Glomerular visceral epithelial cell (primary cell): ENCODE data around the gene TAF4.

ENCODE experiments used
- DNase-seq: peaks from one replicate; pipeline ENCODE4 v3.0.0-alpha.2; 2016; ENCODE audit errors: extremely low spot score

The TAF4 gene

DNA sequence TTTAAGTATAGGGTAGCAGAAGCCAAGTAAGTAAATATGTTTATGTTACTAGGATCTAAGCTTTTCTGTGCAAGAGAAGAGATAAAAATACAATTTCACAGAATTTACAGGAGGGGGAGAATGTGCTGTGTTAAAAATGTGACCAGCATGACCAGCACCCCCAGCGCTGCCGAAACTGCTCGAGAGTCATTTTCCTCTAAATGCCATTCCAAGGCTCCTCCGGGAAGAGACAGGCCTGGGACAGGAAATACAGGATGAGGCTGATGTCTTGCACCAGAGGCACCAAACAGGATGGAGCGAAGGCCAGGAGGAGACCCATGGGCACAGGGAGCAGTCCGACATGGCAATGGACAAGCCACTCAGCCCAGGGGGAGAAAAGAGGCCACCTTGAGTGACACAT lies 21.1 kb downstream of the TAF4 start:
- no peak for DNase-seq

DNA sequence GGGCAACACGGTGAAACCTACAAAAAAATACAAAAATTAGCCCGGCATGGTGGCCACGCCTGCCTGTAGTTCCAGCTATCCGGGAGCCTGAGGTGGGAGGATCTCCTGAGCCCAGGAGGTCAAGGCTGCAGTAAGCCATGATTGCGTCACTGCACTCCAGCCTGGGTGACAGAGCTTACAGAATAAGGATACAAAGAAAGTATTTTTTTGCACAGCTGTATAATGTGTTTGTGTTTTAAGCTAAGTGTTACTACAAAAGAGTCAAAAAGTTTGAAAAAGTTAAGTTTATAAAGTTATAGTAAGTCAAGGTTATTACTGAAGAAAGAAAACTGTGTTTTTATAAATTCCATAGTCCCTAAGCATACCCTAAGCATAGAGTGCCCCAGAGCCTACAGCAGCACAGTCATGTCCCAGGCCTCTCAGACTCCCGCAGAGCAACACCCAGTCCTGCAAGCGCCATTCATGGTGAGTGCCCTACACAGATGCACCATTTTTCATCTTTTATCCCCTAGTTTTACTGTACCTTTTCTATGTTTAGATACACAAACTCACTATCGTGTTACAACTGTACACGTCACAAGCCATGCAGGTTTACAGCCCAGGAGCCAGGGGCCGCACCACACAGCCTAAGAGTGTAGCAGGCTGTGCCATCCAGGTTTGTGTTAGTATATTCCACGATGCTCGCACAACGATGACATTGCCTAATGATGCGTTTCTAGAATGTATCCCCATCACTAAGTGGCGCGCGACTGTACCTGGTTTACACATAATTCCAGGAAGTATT lies 22.4 kb downstream of the TAF4 start:
- no peak for DNase-seq

DNA sequence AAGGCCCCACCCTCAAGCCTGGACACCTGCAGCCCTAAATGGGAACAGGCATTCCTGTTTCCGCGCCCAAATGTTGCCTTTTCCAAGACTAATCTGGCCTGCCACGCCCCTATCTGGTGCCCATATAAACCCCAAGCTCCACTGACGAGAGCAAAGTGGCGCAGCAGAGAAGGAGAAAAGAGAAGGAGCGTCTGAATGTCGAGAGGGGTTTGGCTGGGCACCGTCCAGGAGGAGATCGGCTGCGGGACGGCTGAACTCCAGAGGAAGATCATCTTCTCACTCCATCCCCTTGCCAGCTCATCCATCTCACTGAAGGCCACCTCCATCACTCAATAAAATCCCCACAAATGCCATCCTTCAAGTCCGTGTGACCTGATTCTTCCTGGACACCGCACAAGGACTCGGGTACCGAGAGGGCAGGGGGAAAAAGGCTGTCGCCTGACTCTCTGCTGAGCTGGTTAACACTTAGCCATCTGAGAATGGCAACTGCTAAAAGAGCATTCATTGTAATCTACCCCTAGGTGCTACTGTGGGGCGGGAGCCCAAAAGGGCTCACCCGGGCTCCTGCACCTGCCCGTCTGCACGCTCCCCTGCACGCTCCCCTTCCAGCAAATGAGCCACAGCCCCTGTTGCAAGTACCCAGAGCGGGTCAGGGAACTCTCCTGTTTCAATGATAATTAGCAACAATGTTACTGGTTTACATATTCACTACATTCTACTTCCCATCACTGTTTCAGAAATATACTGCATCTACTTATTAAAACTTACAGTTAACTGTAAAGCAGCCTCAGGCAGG lies 23.5 kb downstream of the TAF4 start:
- DNase-seq = no peak

DNA sequence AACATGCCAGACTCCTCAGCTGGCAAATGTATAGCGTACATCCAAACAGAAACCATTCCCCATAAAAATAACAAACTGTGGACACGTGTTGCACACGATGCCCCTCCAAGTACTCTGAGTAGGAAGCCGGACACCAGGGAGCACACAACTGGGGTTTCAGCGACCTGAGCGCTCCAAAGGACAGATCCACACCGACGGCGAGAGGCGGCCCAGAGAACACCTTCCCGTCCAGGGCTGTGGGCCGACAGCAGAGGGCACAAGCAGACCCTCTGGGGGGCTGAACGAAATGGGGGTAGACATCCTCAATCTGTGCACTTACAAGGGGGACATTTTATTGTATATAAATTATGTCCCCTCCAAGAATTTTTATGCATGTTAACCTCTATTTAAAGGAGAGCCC lies 24.7 kb downstream of the TAF4 start:
- no peak for DNase-seq

DNA sequence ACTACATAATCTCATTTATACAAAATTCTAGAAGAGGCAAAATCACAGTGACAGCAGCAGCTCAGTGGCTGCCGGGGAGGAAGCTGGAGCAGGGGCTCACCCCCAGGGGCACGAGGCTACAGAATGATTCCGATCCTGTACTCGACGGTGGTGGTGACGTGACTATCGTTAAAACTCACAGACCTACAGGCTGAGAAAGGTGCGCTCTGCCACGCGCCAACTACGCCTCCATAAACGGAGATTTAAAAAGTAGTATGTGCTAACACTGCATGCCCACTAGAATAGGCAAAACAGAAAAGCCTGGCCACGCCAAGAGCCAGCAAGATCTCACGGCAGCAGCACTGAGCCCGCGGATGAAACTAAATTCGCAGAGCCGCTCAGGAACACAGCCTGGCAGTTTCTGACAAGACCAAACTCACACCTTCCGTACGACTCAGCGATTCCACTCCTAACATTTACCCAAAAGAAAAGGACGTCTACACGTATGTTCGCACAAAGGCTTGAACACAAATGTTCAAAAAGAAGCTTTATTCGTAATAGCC lies 25.2 kb downstream of the TAF4 start:
- DNase-seq = no peak

DNA sequence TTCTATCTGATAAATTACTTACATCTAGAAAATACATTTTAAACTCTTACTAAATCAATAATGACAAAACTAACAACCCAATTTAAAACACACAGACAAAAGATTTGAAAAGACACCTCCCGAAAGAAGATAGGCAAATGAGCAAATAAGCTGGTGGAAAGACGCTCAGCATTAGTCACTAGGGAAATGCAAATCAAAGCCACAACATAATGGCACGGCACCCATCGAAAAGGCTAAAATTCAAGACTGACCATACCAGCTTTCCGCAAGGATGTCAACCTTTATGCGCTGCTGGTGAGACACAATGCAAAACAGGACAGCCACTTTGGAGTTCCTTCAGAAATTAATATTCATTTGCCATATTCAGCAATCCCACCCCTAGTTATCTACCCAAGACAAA lies 25.9 kb downstream of the TAF4 start:
- DNase-seq = no peak

DNA sequence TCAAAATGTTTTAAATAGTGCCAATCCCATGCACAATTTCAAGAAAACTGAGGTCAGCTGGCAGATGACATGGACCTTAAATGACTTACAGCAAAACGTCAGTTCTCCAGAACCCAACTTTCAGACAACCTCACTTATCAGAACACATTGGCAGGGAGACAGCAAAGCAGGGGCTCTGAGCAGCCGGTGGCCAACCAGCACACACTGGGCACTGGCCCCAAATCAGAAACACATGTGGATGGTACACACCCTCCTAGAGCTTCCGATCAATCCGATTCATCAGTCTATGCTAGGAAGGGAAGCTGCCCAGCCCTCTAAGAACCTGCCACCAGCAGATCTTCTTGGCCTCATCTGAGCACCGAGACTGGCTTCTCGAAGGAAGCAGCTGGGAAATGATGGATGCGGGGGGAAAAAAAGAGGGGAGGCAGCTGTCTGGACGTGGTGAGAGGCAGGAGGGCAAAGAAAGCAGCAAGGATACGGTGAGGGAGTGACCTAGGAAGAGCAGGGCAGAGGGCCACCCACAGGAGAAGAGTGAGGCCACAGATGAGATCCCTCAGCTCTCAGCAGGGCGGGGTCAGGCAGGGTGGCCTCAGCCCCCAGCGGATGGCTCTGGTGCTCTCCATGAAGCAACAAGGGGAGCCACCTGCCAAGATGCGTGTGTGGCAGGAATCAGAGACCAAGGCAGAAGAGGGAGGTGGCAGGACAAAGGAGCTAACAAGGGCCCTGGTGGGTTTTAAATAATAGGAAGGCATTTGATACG lies 32.9 kb downstream of the TAF4 start:
- no peak for DNase-seq

DNA sequence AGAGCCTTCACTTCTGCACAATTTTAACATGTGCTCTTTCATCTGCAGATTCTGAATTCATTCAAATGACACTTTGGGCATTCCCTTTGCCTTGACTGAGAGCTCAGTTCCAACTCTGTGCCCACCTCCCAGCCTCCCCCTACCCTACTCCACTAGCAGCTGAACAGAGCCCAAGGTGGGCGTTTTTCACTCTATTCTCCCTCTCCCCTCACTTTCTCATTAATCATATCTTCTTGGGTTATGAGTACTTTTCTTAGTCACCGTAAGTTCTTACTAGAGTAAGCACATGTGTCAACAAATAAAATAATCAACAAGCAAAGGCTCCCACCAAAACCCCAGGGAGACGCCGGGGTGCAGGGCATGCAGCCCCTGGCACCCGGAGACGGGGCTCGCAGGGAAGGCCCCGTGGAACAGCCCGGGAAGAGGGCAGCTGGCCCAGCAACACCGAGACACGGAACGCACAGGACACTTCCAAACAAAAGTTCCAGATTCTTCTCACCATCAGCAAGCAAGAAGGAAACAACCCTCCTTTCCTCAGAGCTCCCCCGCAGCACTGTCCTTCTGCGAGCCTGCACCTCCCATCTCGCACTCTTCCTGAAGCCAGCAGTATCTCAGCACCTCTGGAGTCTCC lies 34.1 kb downstream of the TAF4 start:
- no peak for DNase-seq

DNA sequence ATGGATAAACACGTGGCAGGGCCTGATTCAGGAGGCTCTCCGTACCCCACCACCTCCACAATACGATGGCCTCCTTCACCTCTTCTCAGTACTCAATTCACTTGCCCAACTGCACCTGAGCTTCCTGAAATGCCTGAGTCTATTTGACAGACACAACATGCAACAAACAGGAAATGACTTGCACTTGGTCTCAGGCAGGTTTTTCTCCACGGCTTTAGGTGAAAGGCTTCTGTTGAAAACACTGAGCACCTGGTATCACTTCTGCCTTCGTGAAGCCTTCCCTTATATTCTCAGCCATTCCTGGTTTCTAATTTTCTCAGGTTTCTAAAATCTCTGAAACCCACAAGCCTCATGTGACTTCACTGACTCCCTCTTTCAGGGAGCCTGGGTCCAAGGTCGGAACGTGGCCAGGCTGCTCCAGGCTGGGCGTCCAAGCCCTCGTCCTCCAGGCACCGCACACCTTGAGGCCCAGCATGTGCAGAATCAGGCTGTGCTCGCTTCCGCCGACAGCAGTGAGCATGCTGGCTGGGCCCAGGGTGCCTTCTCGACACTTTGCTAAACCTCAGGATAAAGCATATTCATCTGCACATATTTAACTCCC lies 34.7 kb downstream of the TAF4 start:
- no peak for DNase-seq

DNA sequence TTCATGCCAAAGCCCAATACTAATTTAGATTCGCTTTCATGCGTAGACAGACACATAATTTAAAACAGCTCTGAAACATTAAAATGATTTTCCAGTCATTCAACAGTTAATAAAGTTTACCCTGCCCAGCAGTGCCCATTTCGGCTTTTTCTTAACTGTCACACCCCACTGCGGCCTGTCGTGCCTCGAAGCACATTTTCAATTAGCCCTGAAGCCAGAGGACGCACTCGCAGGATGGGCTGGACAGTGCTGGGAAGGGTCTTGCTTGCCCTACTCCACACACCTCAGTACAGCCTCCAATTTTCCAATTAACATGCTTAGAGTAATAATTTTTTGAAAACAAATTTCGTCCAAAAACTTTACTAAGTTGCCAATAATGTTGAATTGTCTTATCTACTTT lies 35.3 kb downstream of the TAF4 start:
- no peak for DNase-seq

DNA sequence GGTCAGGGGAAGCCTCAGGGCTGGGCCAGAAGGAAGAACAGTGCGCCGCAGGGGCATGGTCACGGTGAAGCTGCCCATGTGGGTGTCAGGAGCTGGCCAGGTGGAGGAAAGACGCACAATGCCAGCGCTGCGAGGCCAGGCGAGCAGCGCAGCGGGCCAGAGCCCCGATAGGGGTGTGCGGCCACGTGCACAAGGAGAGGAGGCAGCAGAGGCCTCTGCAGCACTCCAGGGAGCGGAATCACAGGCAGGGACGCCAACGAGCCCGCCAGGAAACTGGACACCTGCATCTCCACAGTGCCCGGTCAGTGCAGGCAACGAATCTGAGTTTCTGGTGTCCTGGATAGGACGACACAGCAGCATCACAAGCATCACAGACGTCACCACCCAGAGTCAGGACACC lies 35.7 kb downstream of the TAF4 start:
- DNase-seq = no peak

DNA sequence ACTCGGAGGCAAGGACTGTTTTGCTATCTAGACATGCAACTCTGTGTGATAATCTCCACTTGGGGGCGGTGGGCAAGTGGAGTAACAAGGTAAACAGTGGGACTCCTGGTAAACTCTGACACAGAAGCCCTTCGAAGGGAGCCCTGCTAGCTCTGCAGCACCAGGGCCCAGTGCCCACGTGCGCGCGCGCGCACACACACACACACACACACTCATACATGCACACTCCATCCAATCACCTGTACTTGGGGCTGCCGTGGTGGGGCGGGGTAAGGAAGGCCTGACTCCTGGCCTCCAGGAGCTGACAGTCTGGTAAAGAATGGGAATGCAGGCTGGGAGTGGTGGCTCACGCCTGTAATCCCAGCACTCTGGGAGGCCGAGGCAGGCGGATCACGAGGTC lies 36.4 kb downstream of the TAF4 start:
- DNase-seq = no peak

DNA sequence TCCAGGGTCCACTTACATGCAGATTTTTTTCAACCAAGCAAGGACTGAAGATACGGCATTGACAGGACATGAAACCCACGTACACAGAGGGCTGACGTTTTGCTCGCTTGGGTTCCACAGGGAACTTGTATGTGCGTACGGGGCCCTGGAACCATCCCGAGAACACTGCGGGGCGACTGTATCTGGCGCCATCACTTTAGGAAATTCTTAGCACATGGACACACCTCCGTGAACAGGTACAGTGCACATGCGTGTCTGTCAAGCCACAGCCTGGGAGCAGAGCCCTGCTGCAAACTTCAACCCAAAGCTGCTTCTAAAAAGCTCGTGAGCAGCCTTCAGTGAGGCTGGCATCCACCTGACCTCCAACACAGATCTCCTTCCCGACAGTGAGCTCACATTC lies 37.3 kb downstream of the TAF4 start:
- DNase-seq = no peak

DNA sequence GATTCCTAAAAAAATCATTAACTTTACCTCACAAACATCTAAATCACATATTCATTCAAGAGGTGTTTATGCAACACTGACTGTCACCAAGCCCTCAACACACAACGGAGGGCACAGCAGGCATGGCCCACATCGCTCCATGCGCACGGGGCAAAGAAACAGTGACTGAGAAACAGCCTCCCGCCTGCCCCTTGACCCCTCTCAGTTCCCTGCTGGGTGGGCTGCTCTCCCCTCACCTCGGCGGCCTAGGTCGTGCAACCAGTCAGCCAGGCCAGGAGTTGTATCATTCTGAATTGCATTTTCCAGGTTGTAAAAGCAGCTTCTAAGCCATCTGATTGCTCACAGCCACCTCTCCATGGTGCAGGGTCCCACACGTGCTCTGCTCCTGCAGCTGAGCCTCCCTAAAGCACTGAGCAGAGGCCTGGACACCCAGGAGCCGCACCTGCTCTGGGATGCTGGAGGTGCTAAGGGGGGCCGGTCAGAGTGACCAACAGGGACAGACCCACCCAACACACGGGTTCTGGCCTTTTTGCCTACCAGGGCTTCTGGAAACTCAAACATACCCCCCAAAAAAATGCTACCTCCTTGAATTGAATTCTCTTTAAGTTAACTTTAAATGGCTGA lies 37.9 kb downstream of the TAF4 start:
- DNase-seq = no peak

DNA sequence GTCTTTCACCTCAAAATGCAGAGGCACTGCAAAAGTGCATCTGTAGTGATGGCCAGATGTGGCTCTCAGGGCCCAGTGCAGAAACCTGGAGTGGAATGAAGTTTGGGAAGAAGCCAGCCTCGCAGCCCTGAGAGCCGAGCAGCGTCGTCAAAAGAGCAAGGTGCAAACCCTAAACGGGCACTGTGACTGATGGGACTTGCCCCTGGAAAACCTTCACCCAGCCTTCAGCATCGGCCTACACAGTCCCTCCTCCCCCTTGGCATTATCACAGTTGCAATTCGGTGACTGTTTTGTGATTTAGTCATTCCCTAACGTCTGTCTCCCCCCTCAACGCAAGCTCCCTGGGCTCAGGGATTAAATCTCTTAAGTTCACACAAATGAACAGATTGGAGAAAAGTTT lies 38.6 kb downstream of the TAF4 start:
- no peak for DNase-seq

DNA sequence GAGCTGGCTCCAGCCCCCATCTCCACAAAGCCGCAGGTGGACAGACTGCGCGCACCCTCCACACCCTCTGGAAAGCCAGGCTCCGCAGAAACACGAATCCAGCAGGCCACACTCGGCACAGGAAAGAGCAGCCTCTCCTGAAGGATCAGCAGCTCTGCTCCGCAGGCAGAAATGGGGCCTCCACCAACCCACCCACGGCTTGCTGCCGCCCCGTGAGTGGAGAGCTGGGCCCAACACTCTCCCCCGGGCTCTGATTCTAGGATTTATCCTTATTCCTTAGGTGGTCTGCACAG lies 39.2 kb downstream of the TAF4 start:
- DNase-seq = no peak

DNA sequence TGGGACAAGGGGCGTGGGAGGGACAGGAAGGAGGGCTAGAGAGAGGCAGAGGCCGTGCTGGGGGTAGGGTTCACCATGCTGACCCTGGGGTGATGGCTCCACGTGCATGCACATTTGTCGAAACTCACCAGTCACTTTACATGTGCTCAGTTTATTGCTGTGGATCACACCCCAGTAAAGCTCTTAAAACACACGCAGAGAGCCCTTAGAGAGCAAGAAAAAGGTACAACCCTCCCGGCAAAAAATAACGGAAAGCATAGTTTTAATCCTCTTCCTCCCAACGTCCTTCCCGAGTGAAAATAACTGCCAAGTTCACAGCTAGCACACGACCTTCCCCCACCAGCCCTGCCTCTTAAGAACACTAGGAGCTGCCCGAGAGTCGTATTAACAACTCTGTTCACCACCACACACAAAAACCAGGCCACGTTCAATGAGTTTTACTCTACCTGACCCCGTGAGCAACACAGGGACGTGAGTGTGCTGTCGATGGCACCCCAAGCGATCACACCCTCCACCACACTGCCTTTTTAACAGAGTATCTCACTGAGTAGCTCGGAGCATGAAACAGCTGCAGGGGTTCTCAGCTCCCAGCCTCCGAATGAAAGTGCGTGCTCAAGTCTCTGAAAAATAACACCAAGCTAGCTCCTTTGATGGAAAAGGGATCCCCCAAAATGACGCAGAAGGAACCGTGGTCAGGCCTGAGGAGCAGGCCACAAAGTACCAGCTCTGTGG lies 39.7 kb downstream of the TAF4 start:
- DNase-seq = no peak

DNA sequence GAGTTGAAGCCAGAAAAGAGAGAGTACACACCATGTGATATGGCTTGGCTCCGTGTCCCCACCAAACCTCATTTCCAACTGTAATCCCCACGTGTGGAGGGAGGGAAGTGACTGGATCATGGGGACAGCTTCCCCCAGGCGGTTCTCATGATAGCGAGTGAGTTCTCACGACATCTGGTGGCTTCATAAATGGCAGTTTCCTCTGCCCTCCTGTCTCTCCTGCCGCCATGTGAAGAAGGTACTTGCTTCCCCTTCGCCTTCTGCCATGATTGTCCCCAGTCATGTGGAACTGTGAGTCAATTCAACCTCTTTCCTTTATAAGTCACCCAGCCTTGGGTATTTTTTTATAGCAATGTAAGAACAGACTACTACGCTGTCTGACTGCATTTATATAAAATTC lies 40.3 kb downstream of the TAF4 start:
- no peak for DNase-seq

DNA sequence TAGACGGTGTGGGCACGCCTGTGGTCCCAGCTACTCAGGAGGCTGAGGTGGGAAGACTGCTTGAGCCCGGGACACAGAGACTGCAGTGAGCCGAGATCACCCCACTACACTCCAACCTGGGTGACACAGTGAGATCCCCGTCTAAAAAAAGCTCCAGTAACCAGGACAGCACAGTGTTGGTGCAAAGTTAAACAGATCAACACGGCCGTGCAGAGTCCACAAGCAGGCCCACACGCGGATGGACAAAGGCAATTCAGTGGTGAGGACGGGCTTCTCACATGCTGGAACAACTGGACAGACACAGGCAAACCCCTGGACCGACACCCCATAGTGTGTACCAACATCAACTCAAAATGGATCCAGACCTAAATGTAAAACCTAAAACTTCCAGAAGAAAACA lies 41.7 kb downstream of the TAF4 start:
- no peak for DNase-seq

DNA sequence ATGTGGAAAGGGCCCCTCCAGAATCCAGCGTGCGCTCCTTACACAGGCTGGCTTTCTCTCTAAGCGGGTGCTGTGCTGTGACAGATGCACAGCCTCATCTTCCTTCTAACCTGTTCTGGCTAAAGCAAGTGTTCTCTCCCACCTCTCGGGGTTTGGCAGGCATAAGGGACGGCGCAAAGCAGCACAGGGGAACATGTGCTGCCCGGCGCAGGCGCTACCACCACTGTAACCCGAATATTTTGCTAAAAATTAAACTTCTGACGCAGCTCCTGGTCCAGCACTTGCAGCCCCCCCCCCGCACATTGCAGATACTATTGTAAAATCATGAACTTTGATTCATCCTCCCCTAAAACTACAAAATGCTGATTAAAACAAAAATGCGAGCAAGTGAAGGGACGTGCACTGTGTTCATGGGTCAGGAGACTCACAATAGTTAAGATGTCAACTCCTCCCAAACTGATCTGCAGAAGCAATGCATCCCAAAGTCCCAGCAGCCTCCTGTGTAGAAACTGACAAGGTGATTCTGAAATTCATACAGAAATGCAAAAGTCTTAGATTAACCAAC lies 43.0 kb downstream of the TAF4 start:
- no peak for DNase-seq
